GM12892 (cell line): ENCODE results near the gene RBM20.

Experiments used
- POLR2A ChIP-seq: IDR thresholded peaks from 2 replicates; pipeline ENCODE4 v1.6.1; 2011; ENCODE audit warnings: low read depth, low read length, control low read depth
- POLR2AphosphoS5 ChIP-seq: IDR thresholded peaks from 2 replicates; pipeline ENCODE4 v1.6.1; 2011; ENCODE audit warnings: low read depth, low read length, control low read depth
- TAF1 ChIP-seq: IDR thresholded peaks from 2 replicates; pipeline ENCODE4 v1.6.1; 2011; ENCODE audit warnings: low read depth, mild to moderate bottlenecking, control low read depth, low read length, borderline replicate concordance

DNA sequence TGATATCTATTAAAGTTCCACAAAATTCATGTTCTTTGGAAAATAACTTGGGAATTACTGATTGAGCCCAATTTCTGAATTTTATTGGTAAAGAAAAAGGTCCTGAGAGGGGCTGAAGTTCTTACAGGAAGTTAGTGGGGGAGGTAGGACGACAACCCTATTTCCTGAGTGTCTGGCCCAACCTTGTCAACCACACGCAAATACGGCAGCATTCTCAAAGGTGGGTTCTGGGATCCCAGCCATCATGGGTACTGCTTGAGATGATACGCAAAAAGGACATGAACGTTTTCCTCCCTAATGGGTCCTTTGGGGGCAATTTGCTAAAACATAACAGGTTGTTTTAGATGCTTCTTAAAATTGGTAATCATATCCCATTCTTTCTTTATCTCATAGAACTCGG is 224.8 kb downstream of the RBM20 start:
- TF ChIP-seq POLR2A (no peak; the same call in 1 of the 2 replicates), TAF1 (no peak), POLR2AphosphoS5 (0 out of 2 replicates have a peak, but pooled peaks have one; percentile 42)
